Fibroblast of mammary gland (primary cell): Measurements from ENCODE around the gene KRT7.

ENCODE experiments used
- DNase-seq: peaks from one replicate; pipeline ENCODE4 v3.0.0-alpha.2; 2010; ENCODE audit warnings: low read depth
- H3K4me3 ChIP-seq: 2 replicates; pipeline ENCODE4 v1.5.1; 2011; ENCODE audit warnings: low read depth, mild to moderate bottlenecking, low read length, moderate library complexity; ENCODE audit not compliant: control insufficient read depth
- TF ChIP-seq, protein P1 (sequence below): conservative IDR thresholded peaks from 2 replicates; pipeline ENCODE4 v1.5.1; 2011; ENCODE audit warnings: low read depth, low read length, inconsistent platforms; ENCODE audit not compliant: control insufficient read depth, insufficient read depth

Gene KRT7

DNA sequence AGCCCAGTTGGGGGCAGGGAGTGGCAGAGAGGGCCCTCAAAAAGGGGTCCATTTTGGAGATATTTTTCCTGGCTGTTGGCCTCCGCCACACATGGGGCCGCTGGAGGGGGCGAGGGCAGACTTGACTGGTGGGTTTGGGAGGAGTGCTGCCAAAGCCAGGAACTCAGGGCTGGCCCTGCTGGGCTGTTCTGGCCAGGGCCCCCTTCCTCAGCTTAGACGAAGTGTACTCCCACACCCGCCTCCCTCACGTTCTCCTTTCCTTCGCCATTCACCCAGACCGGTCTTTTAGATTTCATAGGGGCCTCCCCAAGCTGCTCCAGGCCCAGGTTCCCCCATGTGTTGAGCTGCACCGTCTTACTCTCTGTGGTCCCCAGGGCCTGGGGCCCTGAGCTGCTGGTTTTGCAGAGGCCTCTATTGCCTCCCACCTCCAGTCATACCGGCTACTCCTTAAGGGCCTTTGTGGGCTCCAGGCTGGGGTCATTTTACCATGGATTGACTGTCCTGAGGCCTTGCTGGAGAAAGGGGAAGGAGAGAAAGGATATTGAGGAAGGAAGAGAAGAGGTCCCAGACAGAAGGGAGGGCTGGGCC, 1.3 kb downstream of the KRT7 start:
- no peak for DNase-seq
- no peak overlapping the region for H3K4me3 ChIP-seq
- TF ChIP-seq, protein P1, sequence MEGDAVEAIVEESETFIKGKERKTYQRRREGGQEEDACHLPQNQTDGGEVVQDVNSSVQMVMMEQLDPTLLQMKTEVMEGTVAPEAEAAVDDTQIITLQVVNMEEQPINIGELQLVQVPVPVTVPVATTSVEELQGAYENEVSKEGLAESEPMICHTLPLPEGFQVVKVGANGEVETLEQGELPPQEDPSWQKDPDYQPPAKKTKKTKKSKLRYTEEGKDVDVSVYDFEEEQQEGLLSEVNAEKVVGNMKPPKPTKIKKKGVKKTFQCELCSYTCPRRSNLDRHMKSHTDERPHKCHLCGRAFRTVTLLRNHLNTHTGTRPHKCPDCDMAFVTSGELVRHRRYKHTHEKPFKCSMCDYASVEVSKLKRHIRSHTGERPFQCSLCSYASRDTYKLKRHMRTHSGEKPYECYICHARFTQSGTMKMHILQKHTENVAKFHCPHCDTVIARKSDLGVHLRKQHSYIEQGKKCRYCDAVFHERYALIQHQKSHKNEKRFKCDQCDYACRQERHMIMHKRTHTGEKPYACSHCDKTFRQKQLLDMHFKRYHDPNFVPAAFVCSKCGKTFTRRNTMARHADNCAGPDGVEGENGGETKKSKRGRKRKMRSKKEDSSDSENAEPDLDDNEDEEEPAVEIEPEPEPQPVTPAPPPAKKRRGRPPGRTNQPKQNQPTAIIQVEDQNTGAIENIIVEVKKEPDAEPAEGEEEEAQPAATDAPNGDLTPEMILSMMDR: no peak

- DNase-seq: peak; percentile 65
- no peak overlapping the region for H3K4me3 ChIP-seq
- TF ChIP-seq, protein P1: no peak
Measured at GRCh38 chr12:52235001-52235764, 2.1 kb downstream of the KRT7 start.

- TF ChIP-seq, protein P1: no peak
- DNase-seq: no peak
- H3K4me3 ChIP-seq: no peak overlapping the region
Measured at GRCh38 chr12:52235822-52236361, 2.8 kb downstream of the KRT7 start.

DNA sequence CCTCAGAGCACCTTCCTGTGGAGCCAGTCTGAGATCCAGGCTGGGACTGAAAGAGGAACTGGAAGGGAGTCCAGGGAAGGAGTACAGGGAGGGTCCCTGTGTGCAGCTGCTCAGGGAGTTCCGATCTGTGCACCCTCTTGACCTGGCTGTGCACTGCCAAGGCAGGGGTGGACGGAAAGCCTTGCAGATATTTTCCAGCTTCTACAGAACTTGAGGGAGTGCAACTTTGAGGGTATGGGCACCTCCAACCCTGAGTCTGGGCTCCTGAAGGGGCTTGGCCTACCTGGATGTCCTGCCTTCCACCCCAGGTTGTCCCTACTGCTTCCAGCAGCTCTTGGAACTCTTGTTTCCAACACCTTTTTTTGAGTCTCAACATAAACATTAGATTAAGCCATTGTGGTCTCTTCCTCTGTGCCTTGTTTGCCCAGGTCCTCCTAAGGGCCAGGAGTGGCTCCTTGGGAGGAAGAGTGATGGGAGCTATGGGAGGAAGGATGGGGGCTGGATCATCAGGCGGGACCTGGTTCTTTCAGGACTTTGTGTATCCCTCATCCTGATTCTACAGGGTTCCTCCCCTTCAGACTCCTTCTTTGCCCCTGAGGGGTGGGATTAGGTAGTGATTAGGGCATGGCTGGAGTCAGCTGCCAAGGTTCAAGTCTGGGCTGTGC, 3.5 kb downstream of the KRT7 start:
- no peak for DNase-seq
- no peak overlapping the region for H3K4me3 ChIP-seq
- TF ChIP-seq, protein P1: no peak

- H3K4me3 ChIP-seq: no peak overlapping the region
- TF ChIP-seq, protein P1: no peak
- DNase-seq: peak; percentile 18
Measured at GRCh38 chr12:52238207-52238840, 5.3 kb downstream of the KRT7 start.

GRCh38 chr12:52238916-52239646, 6.0 kb downstream of the KRT7 start:
- TF ChIP-seq, protein P1: no peak
- no peak for DNase-seq
- no peak overlapping the region for H3K4me3 ChIP-seq
